KBM-7 (cell line): ENCODE data around the gene ACOT8.

ENCODE experiments used
- DNase-seq: peaks from one replicate; pipeline ENCODE4 v3.0.0-alpha.2; 2015
- in situ Hi-C: fragments of 300-500 bp; cut with MboI; formaldehyde crosslinking; loops from 2 replicates; pipeline ENCODE4 v1.14.3; 2020; ENCODE audit warnings: low sequenced_read_pairs, low pct_unique_long_range_greater_than_20kb, mixed read lengths

Gene ACOT8

DNA sequence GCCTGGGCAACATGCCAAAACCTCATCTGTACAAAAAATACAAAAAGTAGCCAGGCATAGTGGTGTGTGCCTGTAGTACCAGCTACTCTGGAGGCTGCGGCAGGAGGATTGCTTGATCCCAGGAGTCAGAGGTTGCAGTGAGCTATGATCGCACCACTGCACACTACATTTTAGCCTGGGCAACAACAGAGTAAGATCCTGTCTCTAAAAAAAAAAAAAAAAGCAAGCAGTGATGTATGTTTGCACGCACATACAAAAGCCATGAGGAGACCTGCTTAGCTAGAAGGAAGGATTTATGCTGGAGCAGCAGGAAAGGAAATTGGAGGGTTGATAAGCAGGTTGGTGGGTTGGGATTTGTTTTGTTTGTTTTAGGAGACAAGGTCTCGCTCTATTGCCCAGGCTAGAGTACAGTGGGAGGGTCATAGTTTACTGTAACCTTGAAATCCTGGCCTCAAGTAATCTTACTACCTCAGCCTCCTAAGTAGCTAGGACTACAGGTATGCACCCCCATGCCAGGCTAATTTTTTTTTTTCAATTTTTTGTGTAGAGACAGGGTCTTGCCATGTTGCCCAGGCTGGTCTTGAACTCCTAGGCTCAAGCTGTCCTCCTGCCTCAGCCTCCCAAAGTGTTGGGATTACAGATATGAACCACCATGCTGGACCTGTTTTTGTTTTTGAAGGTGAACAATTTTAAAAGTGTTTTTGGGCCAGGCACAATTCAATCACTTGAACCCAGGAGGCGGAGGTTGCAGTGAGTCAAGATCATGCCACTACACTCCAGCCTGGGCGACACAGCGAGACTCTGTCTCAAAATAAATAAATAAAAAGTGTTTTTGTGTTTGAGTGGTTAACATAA, 4.3 kb upstream of the ACOT8 start:
- in situ Hi-C loops, result no loop called here
- DNase-seq, result peak; percentile 36

- in situ Hi-C loops, result no loop called here
- DNase-seq, result no peak
These were observed 3.5 kb upstream of the ACOT8 start for GRCh38 chr20:45860560-45861220.

- in situ Hi-C loops, result no loop called here
- no peak for DNase-seq
These were observed 2.7 kb upstream of the ACOT8 start for GRCh38 chr20:45859916-45860315.

DNA sequence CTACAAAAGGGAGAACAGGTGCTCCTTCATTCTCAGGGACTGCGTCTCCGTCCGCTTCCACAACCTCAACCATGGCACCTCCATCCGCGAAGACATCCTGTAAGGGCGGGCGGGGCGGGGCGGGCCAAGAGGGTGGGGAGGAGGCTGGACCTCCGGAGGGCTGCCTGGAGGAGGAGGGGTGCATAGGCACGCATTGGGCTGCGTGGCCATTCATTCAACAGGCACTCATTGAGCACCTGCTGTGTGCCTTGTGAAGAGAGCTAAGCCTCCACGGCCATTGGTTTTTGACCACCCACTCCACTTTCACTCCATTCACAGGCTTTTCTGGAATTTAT, 657 bp upstream of the ACOT8 start:
- in situ Hi-C loops, result no loop called here
- DNase-seq, result no peak

GRCh38 chr20:45853484-45853883, 3.7 kb downstream of the ACOT8 start:
- no peak for DNase-seq
- in situ Hi-C loops, result no loop called here

GRCh38 chr20:45852326-45852725, 4.9 kb downstream of the ACOT8 start:
- in situ Hi-C loops, result no loop called here
- DNase-seq, result no peak

DNA sequence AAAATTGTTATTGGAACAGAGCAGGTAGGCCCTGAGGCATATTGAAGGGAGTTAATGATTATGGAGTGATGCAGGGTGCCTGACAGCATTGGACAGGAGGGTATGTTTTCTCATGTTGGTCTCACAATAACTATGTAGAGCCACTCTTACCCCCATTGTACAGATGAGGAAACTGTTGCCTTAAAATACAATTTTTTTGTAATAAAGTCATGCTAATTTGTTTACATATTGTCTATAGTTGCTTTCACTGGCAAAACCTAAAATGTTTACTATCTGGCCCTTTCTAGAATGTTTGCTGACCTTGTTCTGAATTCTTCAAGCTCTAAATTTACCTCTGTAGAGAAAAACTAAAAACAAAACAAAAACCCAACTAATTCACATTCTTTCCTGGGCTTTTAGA, 5.7 kb downstream of the ACOT8 start:
- DNase-seq, result no peak
- in situ Hi-C loops, result no loop called here

DNA sequence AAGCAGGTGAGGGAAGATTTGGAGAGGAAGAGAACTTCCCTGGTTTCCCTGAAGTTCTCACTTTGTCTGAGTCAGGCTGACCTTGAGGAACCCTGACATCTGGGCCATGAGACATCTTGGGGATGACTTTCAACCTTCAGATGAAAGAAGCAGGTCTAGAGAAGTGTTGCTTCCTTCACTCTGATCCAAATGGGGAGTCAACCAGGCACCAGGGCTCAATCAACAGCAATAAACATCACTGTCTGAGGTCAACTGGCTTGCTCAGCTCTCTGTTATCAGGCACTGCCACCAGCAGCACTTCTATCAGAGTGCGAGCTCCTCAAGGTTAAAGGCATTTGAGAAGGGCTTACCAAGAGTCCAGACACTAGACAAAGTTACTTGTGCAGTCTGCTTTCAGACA, 6.3 kb downstream of the ACOT8 start:
- no peak for DNase-seq
- in situ Hi-C loops, result no loop called here

GRCh38 chr20:45850238-45850637, 7.0 kb downstream of the ACOT8 start:
- in situ Hi-C loops, result no loop called here
- no peak for DNase-seq

- in situ Hi-C loops, result no loop called here
These were observed 8.1 kb downstream of the ACOT8 start for GRCh38 chr20:45848969-45849582.

GRCh38 chr20:45848421-45848820, 8.8 kb downstream of the ACOT8 start:
- in situ Hi-C loops, result no loop called here

More at GRCh38 chr20:45848969-45849582, 8.1 kb downstream of the ACOT8 start:
- DNase-seq, result no peak

DNA sequence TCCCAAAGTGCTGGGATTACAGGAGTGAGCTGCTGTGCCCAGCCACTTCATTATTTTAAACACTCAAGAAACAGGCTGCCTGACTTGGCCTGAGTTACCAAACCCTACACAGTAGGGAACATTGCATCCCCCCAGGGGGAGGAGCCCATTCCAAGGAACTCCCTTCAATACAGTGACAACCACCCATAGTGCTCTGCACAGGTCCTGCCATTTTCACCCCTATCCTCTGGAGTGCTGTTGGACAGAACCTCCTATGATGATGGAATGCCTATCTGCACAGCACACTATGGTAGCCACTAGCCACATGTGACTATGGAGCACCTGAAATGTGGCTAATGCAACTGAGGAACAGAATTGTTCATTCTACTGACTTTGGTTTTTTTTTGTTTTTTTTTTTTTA, 11.7 kb downstream of the ACOT8 start:
- in situ Hi-C loops, result no loop called here
- DNase-seq, result no peak

More at GRCh38 chr20:45848421-45848820, 8.8 kb downstream of the ACOT8 start:
- no peak for DNase-seq

DNA sequence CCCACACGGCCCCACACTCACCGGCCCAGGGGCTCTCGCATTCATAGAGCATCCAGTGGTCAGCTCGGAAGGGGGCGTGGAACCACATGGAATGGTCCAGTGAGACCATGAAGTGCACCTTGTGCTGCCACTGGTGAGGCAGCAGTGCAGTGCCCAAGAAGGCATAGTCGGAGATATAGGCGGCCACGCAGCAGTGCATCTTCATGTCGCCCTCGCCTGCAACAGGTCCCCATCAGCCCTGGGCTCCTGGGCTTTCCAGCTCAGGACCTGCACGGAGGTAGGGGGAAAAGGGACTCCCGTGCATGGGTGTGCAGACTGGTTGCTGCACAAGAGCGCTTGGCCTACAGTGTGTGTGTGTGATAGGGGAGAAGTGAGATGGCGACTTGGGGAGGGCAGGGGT, 13.7 kb downstream of the ACOT8 start:
- in situ Hi-C loops, result no loop called here
- no peak for DNase-seq

- in situ Hi-C loops, result no loop called here
- peak; percentile 66 for DNase-seq
These were observed 14.9 kb downstream of the ACOT8 start for GRCh38 chr20:45842169-45842812.

DNA sequence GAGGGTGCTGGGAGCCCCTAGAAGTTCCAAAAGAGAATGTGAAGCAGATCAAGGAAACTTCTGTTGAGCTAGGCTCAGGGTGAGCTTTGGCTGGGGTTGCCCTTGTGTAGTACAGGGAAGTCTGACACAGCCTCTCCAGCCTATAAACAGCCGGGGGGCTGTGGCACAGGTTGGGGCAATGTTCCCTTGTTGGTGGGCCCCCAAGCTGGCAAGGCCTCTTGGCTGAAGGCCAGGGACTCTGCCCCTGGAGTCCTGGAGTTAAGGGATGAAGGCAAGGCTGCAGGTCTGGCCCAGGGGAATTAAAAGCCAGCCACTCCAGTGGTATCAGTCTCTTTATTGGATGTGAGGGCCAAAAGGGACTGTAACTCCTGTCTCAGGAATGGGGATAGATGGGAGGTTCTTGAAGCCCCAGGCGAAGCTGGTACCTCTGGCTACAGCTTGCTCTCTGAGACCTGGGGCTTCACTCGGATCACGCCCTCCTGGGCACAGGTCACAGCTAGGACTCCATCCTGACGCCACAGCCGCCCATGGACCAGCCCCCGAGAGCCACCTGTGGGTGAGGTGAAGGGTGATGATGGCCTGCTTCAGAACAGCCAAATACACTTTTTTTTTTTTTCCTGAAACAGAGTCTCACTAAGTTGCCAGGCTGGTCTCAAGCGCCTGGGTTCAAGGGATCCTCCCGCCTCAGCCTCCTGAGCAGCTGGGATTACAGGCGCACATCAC, 15.6 kb downstream of the ACOT8 start:
- in situ Hi-C loops, result no loop called here
- DNase-seq, result no peak

DNA sequence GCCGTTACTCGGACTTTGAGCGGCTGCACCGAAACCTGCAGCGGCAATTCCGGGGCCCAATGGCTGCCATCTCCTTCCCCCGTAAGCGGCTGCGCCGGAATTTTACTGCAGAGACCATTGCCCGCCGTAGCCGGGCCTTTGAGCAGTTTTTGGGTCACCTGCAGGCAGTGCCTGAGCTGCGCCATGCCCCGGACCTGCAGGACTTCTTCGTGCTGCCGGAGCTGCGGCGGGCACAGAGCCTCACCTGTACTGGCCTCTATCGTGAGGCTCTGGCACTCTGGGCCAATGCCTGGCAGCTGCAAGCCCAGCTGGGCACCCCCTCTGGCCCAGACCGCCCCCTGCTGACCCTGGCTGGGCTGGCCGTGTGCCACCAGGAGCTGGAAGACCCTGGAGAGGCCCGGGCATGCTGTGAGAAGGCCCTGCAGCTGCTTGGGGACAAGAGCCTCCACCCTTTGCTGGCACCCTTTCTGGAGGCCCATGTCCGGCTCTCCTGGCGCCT, 16.4 kb downstream of the ACOT8 start:
- no peak for DNase-seq
- in situ Hi-C loops, result no loop called here

DNA sequence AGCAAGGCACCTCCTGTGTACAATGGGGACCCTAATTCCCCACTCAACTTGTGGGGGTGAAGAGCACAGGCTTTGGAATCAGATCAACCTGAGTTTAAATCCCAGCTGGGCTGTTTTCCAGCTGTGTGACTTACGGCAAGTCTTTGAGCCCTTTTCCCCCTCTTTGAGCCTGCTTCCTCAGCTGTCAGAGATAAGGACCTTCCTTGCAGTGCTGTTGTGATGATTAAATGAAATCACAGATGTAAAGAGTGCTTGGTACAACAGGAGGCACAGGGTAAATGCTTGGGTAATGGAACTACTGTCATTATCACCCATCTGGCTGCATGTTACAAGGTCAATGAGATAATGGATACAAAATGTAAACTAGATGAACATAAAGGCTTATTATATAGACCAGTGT, 20.4 kb downstream of the ACOT8 start:
- DNase-seq, result no peak
- in situ Hi-C loops, result no loop called here

DNA sequence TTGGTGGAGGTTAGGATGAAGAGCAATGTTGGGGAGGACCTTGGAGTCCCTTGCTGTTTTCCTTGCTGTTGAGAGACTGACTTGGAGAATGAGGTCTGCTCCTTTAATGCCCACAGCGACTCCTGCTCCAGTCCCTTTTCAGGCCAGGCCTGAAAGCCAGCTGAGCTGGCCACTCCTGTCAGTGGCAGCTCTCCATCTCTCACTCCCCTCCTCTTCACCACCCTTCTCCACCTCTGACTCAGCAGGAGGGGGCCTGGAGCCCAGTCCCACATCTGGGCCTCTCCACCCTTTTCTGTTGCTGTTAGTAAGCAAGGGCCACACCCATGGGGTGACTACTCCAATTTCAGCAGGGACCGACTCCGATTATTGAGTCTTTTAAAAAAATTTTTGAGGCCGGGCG, 21.4 kb downstream of the ACOT8 start:
- DNase-seq, result no peak
- in situ Hi-C loops, result no loop called here

DNA sequence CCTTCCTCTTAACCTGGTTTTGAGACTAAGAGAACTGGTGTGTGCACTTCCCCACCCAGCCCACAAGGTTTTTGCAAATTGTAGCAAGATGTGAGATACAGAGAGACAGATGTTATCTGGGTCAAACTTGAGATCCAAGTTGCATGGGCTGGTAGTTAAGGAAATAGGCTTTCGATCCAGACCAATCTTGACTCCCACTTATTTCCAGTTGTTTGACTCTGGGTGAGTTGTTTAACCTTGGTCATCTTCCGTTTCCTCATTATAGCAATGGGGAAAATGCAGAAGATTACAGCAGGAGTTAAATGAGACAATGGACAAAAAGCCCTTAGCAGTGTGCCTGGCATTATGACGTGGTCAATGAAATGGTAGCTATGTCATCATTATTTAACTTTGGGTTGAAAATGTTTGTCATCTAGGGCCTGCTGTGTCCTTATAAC, 21.8 kb downstream of the ACOT8 start:
- in situ Hi-C loops, result no loop called here
- peak; percentile 63 for DNase-seq
